ENCODE results near the gene DENND2D. TPM values are rescaled to one million over a fixed set of nuclear protein-coding genes. Genes with fewer than 3 reads are reported as not detected.
"Not testable (repeated sequence)": the region's sequence is repeated elsewhere in the genome, so short reads cannot be mapped to it uniquely, and the experiment has no call there.

DENND2D gene
- total RNA-seq, 1 donor from 2014 or later: 33.4 TPM

DNA sequence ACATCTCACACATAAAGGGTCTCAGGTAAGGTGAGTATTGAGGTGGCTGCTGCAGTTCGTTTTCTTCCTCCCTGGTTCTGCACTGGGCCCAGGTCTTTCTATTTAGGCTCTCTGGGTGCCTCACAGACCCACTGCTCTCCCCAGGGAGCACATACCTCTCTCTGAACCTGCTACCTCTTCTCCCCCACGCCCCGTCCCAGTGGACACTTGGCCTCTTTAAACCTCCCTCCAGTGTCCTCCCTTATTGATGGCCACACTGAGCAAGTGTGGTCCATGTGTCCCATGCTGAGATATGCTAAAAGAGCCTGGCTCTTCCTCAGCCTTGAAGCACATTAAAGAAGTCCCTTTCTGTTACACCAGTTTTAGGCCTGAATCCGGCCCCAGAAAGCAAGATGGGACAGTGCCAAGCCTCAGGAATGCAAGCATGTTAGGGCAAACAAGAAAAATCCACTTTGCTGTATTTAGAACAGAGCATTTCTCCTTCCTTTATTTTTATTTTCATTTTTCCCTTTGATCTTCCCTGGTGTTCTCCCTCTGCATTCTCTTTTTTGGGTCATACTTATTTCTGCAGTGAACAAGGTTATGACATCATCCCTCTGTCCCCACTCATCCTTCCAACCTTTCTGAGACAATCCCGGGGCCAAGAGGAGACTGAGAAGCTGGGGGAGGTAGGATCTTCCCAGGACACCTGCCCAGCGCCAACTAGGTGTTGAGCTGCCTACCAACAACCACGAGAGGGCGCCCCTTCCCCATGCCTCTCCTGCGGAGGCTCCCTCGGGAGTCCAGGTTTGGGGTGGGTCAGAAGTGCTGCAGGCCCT is 22.1 kb upstream of the DENND2D start:
- DNase-seq (ENCODE audit: low read depth): peak; percentile 32

DNA sequence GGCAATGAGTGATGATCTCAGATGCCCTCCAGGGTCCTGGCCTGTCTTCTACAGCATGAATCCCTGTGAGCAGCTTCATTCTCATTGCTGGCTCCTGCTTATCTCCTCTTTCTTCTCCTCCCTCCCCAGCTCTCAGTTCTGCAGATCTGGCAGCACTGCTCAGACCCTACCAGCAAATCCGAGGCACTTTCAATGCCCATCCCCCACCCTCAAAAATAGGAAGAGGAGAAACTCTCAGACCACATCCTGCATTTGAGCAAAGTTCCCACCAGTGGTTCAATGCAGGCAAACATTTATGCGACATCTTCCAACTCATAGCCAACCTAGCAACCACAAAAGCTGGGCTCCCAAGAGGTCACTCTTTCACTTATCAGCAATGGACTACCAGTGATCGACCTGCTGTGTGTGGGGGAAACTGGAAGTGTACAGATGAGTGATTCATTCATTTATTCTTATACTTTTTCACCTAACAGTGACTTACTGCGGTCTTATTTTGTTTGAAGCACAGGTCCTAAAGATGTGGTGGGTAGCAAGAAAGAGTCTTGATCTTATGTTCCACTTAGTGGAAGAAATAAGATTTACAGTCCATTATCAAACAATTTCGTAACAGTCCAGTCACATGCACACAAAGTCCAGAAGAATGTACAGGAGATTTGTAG is 21.3 kb upstream of the DENND2D start:
- no peak for DNase-seq (ENCODE audit: low read depth)

DNA sequence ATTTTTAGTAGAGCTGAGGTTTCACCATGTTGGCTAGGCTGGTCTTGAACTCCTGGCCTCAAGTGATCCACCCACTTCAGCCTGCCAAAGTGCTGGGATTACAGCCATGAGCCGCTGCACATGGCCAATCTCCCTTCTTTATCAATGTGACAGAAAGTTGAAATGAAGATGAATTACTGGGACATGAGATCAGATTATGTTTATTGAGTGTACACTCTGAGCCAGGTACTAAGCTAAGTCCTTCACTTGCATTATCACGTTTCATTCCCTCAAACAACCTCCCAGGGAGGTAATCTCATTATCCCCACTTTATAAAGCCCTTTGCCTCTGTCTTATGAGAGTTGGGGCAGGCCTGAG is 20.8 kb upstream of the DENND2D start:
- DNase-seq (ENCODE audit: low read depth): no peak

GRCh38 chr1:111220302-111220890 is 19.9 kb upstream of the DENND2D start:
- no peak for DNase-seq (ENCODE audit: low read depth)

DNA sequence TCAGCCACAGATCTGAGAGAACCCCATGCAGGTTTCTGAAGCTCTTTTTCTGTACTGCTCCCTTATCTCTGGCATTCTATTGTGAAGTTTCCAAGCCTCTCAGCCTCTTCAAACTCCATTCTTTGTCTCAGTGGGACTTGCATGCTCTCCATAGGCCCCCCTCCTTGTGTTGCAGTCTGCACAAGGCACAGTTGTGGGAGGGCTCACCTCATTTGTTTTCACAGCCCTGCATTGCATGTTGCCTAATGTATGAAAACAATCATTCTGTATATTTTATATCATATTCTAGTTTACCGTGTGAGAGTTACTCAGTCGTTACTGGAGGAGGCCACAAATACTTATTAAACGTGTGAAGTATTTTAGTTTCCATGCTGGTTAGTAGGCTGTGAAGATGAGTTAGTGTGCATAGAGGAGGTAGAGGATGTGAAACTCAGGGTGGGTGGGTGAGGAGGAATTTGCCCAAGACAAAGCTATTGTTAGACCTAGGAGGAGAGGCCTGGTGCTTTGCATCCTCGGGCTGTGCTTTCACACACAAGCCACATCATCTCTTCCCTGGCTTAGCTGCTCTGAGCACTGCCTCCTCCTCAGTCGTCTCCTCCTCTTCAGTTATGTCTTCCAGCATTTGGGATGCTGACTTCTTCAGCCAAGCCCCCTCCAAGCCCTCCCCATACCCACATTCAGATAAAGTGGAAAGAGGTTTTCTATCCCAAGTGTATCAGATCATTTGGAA is 19.3 kb upstream of the DENND2D start:
- no peak for DNase-seq (ENCODE audit: low read depth)

- no peak for DNase-seq (ENCODE audit: low read depth)
Measured at GRCh38 chr1:111218701-111219556, 18.5 kb upstream of the DENND2D start.

GRCh38 chr1:111217183-111217910 is 16.9 kb upstream of the DENND2D start:
- DNase-seq (ENCODE audit: low read depth): no peak

DNA sequence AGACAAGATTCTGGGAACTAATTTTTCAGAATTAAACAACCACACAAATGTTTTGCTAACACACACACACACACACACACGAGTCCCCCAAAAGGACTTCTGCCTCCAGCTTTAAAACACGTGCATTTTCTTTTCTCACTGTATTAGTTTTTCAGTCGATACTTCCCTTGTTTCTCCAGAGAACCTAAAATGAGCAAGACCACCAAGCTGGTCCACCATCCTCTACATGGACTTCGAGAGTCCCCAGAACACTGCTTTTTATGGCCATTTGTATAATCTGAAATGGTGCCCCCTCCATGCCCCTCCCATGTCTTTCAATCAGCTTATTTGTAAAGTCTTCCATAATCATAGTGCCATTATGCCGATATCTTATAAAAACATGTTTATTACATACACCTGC is 16.3 kb upstream of the DENND2D start:
- DNase-seq (ENCODE audit: low read depth): no peak

DNA sequence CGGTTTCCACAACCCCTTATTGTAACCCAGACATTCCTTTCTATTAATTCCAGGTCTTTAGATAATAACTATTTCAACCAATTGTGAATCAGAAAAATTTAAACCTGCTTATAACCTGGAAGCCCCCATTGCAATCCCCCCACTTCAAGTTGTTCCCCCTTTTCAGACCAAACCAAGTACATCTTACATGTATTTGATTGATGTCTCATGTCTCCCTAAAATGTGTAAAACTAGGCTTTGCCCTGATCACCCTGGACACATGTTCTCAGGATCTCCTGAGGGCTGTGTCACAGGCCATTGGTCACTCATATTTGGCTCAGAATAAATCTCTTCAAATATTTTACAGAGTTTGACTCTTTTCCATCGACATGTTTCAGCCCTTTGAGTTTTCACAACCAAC is 14.8 kb upstream of the DENND2D start:
- DNase-seq (ENCODE audit: low read depth): not testable (repeated sequence)

- no peak for DNase-seq (ENCODE audit: low read depth)
Measured at GRCh38 chr1:111214884-111215283, 14.4 kb upstream of the DENND2D start.

DNA sequence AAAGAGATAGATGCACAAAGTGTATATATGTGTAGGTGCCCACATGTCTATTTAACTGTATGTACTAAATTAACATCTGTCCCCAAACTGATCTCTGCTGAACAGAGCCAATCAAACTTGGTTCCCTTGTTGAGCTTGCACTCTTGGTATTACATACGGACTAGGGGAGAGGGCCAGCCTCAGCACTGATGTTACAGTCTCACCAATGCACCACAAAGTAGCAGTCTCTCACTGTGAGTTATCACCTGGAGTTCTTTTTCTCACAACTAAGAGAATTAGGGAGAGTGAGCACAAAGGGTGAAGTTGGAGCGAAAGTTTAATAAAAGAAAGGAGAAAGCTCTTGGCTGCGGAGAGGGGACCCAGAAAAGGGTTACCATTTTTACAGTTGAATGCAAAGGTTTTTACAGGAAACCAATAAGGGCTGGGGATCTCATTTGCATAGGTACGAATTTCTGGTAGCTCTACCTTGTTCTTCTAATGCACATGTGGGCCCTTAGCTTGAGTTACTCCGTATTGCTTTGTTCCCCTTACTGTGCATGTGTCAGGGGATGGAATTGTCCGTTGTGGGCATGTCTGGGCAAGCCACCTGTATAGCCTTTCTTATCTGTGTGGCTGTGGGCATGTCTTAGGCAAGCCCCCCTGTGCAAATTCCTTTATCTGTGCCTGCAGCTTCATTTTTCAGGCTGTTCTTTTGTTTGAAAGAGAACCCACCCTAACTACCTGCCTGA is 13.8 kb upstream of the DENND2D start:
- no peak for DNase-seq (ENCODE audit: low read depth)

GRCh38 chr1:111213412-111213811 is 13.0 kb upstream of the DENND2D start:
- no peak for DNase-seq (ENCODE audit: low read depth)

DNA sequence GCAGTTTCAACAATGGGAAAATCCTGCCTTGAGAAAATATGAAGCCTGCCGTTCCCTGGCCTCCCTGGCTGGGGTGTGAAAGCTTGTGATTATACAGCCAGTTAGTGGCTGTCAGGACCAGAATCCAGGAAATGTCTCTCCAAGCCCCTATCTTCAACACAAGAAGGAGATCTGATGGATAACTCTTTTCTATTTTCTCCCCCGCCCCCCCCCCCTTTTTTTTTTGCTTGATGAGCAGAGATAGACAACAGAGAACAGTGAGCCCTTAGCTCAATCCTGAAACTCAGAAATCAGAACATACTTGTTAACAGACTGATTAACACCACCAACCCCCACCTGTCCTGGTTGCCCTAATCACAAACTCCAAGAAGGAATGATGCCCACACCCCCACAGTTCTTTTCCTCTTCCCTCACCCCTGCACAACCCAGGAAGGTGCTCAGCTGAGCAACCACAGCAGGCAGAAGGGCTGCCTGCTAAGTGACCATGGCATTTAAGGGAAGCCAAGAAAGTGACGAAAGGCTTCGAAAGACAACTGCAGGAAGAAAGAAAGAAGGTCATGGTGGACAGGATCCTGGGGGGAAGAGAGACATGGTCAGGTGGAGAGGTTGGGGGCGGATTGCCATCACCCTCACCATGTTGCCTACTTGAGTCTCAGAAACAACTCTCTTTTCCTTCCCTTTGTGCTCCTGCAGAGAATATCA is 12.3 kb upstream of the DENND2D start:
- DNase-seq (ENCODE audit: low read depth): no peak

- no peak for DNase-seq (ENCODE audit: low read depth)
Measured at GRCh38 chr1:111211921-111212320, 11.5 kb upstream of the DENND2D start.

GRCh38 chr1:111209622-111210021 is 9.2 kb upstream of the DENND2D start:
- no peak for DNase-seq (ENCODE audit: low read depth)

DNA sequence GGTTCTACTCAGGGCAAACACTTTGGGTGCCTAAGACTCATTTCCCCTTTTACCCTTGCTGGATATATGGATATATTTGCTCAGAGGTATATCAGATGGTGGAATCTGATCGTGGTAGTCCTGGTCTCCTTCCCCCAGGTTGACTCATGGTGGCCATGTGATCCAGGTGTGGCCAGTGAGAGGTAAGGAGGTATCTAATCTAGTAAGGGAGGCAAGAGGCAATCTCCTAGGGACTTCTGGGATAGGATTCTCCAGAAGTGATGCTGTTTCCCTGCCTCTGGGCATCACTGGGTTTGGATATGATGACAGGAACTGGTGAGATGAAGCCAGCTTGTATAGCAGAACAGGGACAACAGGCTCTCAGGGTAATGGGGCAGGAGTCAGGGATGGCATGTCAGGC is 8.5 kb upstream of the DENND2D start:
- no peak for DNase-seq (ENCODE audit: low read depth)

- DNase-seq (ENCODE audit: low read depth): no peak
Measured at GRCh38 chr1:111205714-111206050, 5.2 kb upstream of the DENND2D start.

GRCh38 chr1:111204983-111205713 is 4.7 kb upstream of the DENND2D start:
- DNase-seq (ENCODE audit: low read depth): no peak
